ENCODE measurements around the gene CYP39A1. TPM values are rescaled to one million over a fixed set of nuclear protein-coding genes. Genes with fewer than 3 reads are reported as not detected.

The CYP39A1 gene
- 1.6 and 2.1 TPM in 2 replicates for total RNA-seq (2014; rRNA removed; shearing (Covaris generic))

- peak; percentile 84 to 87 for DNase-seq (ENCODE audit: low read depth in 1 of 2, low spot score in 2 of 2)
- Histone ChIP-seq H3K4me3 (peak within 1 kb of the TSS; percentile 57), H3K4me1 (replicated peaks) (peaks cover 6% of the 10 kb centered on the region), H3K27me3 (replicated peaks) (no peaks in the 10 kb centered on the region; the same call in 1 of the 2 replicates), H3K36me3 (no peaks in the 10 kb centered on the region), H3K27ac (no peak within 1 kb of the TSS), H3K9me3 (replicated peaks) (no peaks in the 10 kb centered on the region)
Observed at GRCh38 chr6:46652603-46653438, at the start of gene CYP39A1, which contains the start of gene SLC25A27. TSS of gene CYP39A1 (minus strand) at chr6:46652818. CDS start at chr6:46652582, 236 bp downstream. TSS of gene SLC25A27 (plus strand) at chr6:46652975. CDS start at chr6:46653193, 218 bp downstream.

- H3K9me3 ChIP-seq (replicated peaks), result no peaks in the 10 kb centered on the region
- no peaks in the 10 kb centered on the region for H3K4me1 ChIP-seq (replicated peaks)
- DNase-seq (ENCODE audit: low read depth in 1 of 2, low spot score in 2 of 2), result no peak
- H3K27me3 ChIP-seq (replicated peaks), result 0 out of 2 replicates have a peak, but pooled peaks cover 3% of the 10 kb centered on the region
- H3K4me3 ChIP-seq, result no peak overlapping the region
- H3K36me3 ChIP-seq, result no peaks in the 10 kb centered on the region
- no peak overlapping the region for H3K27ac ChIP-seq
Observed at GRCh38 chr6:46699970-46700369, 47.4 kb upstream of the CYP39A1 start.

GRCh38 chr6:46690911-46691451, 38.4 kb upstream of the CYP39A1 start:
- Histone ChIP-seq H3K4me3 (no peak overlapping the region), H3K4me1 (replicated peaks) (no peaks in the 10 kb centered on the region), H3K9me3 (replicated peaks) (no peaks in the 10 kb centered on the region), H3K36me3 (no peaks in the 10 kb centered on the region), H3K27me3 (replicated peaks) (no peaks in the 10 kb centered on the region), H3K27ac (no peak overlapping the region)
- no peak for DNase-seq (ENCODE audit: low read depth in 1 of 2, low spot score in 2 of 2)

- no peak for DNase-seq (ENCODE audit: low read depth in 1 of 2, low spot score in 2 of 2)
- Histone ChIP-seq H3K4me3 (no peak overlapping the region), H3K9me3 (replicated peaks) (no peaks in the 10 kb centered on the region), H3K27ac (no peak overlapping the region), H3K27me3 (replicated peaks) (no peaks in the 10 kb centered on the region), H3K36me3 (no peaks in the 10 kb centered on the region), H3K4me1 (replicated peaks) (no peaks in the 10 kb centered on the region)
Observed at GRCh38 chr6:46690141-46690755, 37.6 kb upstream of the CYP39A1 start.

GRCh38 chr6:46689657-46690056, 37.0 kb upstream of the CYP39A1 start:
- Histone ChIP-seq H3K9me3 (replicated peaks) (no peaks in the 10 kb centered on the region), H3K27ac (no peak overlapping the region), H3K4me1 (replicated peaks) (no peaks in the 10 kb centered on the region), H3K27me3 (replicated peaks) (no peaks in the 10 kb centered on the region), H3K4me3 (no peak overlapping the region), H3K36me3 (no peaks in the 10 kb centered on the region)
- DNase-seq (ENCODE audit: low read depth in 1 of 2, low spot score in 2 of 2), result no peak

GRCh38 chr6:46688966-46689335, 36.3 kb upstream of the CYP39A1 start:
- Histone ChIP-seq H3K4me1 (replicated peaks) (no peaks in the 10 kb centered on the region), H3K27ac (no peak overlapping the region), H3K4me3 (no peak overlapping the region), H3K36me3 (no peaks in the 10 kb centered on the region), H3K9me3 (replicated peaks) (no peaks in the 10 kb centered on the region), H3K27me3 (replicated peaks) (no peaks in the 10 kb centered on the region)
- no peak for DNase-seq (ENCODE audit: low read depth in 1 of 2, low spot score in 2 of 2)

- H3K9me3 ChIP-seq (replicated peaks), result no peaks in the 10 kb centered on the region
- DNase-seq (ENCODE audit: low read depth in 1 of 2, low spot score in 2 of 2), result no peak
Observed at GRCh38 chr6:46688117-46688965, 35.7 kb upstream of the CYP39A1 start.

GRCh38 chr6:46687619-46688097, 35.0 kb upstream of the CYP39A1 start, which contains the start of gene TDRD6:
TSS of gene TDRD6 (plus strand) at chr6:46687885. CDS start at chr6:46688129, 244 bp downstream.
- no peaks in the 10 kb centered on the region for H3K27me3 ChIP-seq (replicated peaks)
- no peaks in the 10 kb centered on the region for H3K4me1 ChIP-seq (replicated peaks)
- H3K9me3 ChIP-seq (replicated peaks), result no peaks in the 10 kb centered on the region
- no peak within 1 kb of the TSS for H3K27ac ChIP-seq
- no peak for DNase-seq (ENCODE audit: low read depth in 1 of 2, low spot score in 2 of 2)
- no peak within 1 kb of the TSS for H3K4me3 ChIP-seq
- H3K36me3 ChIP-seq, result no peaks in the 10 kb centered on the region

More at GRCh38 chr6:46688117-46688965, 35.7 kb upstream of the CYP39A1 start:
- Histone ChIP-seq H3K27me3 (replicated peaks) (no peaks in the 10 kb centered on the region), H3K36me3 (no peaks in the 10 kb centered on the region), H3K27ac (no peak overlapping the region), H3K4me3 (no peak overlapping the region), H3K4me1 (replicated peaks) (no peaks in the 10 kb centered on the region)

- DNase-seq (ENCODE audit: low read depth in 1 of 2, low spot score in 2 of 2), result no peak
- H3K4me1 ChIP-seq (replicated peaks), result no peaks in the 10 kb centered on the region
- H3K4me3 ChIP-seq, result no peak overlapping the region
- no peaks in the 10 kb centered on the region for H3K36me3 ChIP-seq
- no peaks in the 10 kb centered on the region for H3K27me3 ChIP-seq (replicated peaks)
- H3K9me3 ChIP-seq (replicated peaks), result no peaks in the 10 kb centered on the region
- no peak overlapping the region for H3K27ac ChIP-seq
Observed at GRCh38 chr6:46684771-46685170, 32.2 kb upstream of the CYP39A1 start.

GRCh38 chr6:46677314-46677654, 24.7 kb upstream of the CYP39A1 start:
- Histone ChIP-seq H3K27me3 (replicated peaks) (no peaks in the 10 kb centered on the region), H3K27ac (no peak overlapping the region), H3K9me3 (replicated peaks) (no peaks in the 10 kb centered on the region), H3K4me3 (no peak overlapping the region), H3K36me3 (no peaks in the 10 kb centered on the region), H3K4me1 (replicated peaks) (no peaks in the 10 kb centered on the region)
- DNase-seq (ENCODE audit: low read depth in 1 of 2, low spot score in 2 of 2), result no peak

- DNase-seq (ENCODE audit: low read depth in 1 of 2, low spot score in 2 of 2), result no peak
- H3K27ac ChIP-seq, result no peak overlapping the region
- H3K4me1 ChIP-seq (replicated peaks), result no peaks in the 10 kb centered on the region
- no peak overlapping the region for H3K4me3 ChIP-seq
- no peaks in the 10 kb centered on the region for H3K9me3 ChIP-seq (replicated peaks)
- H3K36me3 ChIP-seq, result no peaks in the 10 kb centered on the region
- no peaks in the 10 kb centered on the region for H3K27me3 ChIP-seq (replicated peaks)
Observed at GRCh38 chr6:46676604-46677313, 24.1 kb upstream of the CYP39A1 start.

GRCh38 chr6:46674410-46674809, 21.8 kb upstream of the CYP39A1 start:
- no peaks in the 10 kb centered on the region for H3K9me3 ChIP-seq (replicated peaks)
- no peaks in the 10 kb centered on the region for H3K4me1 ChIP-seq (replicated peaks)
- H3K27me3 ChIP-seq (replicated peaks), result no peaks in the 10 kb centered on the region
- DNase-seq (ENCODE audit: low read depth in 1 of 2, low spot score in 2 of 2), result no peak
- H3K36me3 ChIP-seq, result no peaks in the 10 kb centered on the region
- H3K4me3 ChIP-seq, result no peak overlapping the region
- no peak overlapping the region for H3K27ac ChIP-seq

- Histone ChIP-seq H3K36me3 (no peaks in the 10 kb centered on the region), H3K9me3 (replicated peaks) (no peaks in the 10 kb centered on the region), H3K4me3 (no peak overlapping the region), H3K27me3 (replicated peaks) (no peaks in the 10 kb centered on the region), H3K27ac (no peak overlapping the region), H3K4me1 (replicated peaks) (no peaks in the 10 kb centered on the region)
- DNase-seq (ENCODE audit: low read depth in 1 of 2, low spot score in 2 of 2), result no peak
Observed at GRCh38 chr6:46667377-46667776, 14.8 kb upstream of the CYP39A1 start.
